ENCODE measurements around the gene EHBP1.

GRCh38 chr2:63066838-63067237 is 361.3 kb downstream of the EHBP1 start:
- TF ChIP-seq POLR2A (IDR thresholded peaks at IDR 0.05) (no peak), CTCF (IDR thresholded peaks at IDR 0.05) (no peak), POLR2AphosphoS5 (IDR thresholded peaks at IDR 0.05) (no peak), EP300 (IDR thresholded peaks at IDR 0.05) (no peak)

Measured in upper lobe of left lung (tissue), 4 donors.